Stimulated activated CD4-positive, alpha-beta T cell treated with anti-CD3 and anti-CD28 coated beads, Interleukin-12 subunit alpha, Interleukin-12 subunit beta, amount 100 ng/mL, for 48 hours (primary cell): ENCODE results near the gene EPHB2.

Experiments used
- DNase-seq, 3 donors: peaks; one replicate each; pipeline ENCODE4 v3.0.0-alpha.2; 2020; ENCODE audit warnings: low read depth in 2 of 3, low spot score in 1 of 3

EPHB2 gene

GRCh38 chr1:22798083-22798482 is 87.4 kb downstream of the EPHB2 start:
- no peak for DNase-seq

GRCh38 chr1:22799971-22800370 is 89.3 kb downstream of the EPHB2 start:
- DNase-seq = no peak

GRCh38 chr1:22800629-22801028 is 90.0 kb downstream of the EPHB2 start:
- DNase-seq = no peak

- no peak for DNase-seq
Measured at GRCh38 chr1:22801347-22801746, 90.7 kb downstream of the EPHB2 start.

- no peak for DNase-seq
Measured at GRCh38 chr1:22801761-22802160, 91.1 kb downstream of the EPHB2 start.

GRCh38 chr1:22803833-22804232 is 93.2 kb downstream of the EPHB2 start:
- no peak for DNase-seq

GRCh38 chr1:22804406-22804805 is 93.8 kb downstream of the EPHB2 start:
- no peak for DNase-seq

GRCh38 chr1:22804969-22805671 is 94.5 kb downstream of the EPHB2 start:
- DNase-seq = no peak

- DNase-seq = no peak
Measured at GRCh38 chr1:22805672-22806038, 95.0 kb downstream of the EPHB2 start.

GRCh38 chr1:22806584-22806983 is 95.9 kb downstream of the EPHB2 start:
- DNase-seq = no peak

GRCh38 chr1:22807340-22807739 is 96.7 kb downstream of the EPHB2 start:
- DNase-seq = no peak

- no peak for DNase-seq
Measured at GRCh38 chr1:22808186-22808675, 97.6 kb downstream of the EPHB2 start.

- no peak for DNase-seq
Measured at GRCh38 chr1:22808676-22809483, 98.2 kb downstream of the EPHB2 start.

- no peak for DNase-seq
Measured at GRCh38 chr1:22809783-22810182, 99.1 kb downstream of the EPHB2 start.

GRCh38 chr1:22810378-22810777 is 99.7 kb downstream of the EPHB2 start:
- no peak for DNase-seq

GRCh38 chr1:22812092-22812880 is 101.6 kb downstream of the EPHB2 start:
- DNase-seq = no peak

GRCh38 chr1:22812993-22813790 is 102.6 kb downstream of the EPHB2 start:
- DNase-seq = no peak

- no peak for DNase-seq
Measured at GRCh38 chr1:22814176-22815042, 103.8 kb downstream of the EPHB2 start.

- DNase-seq = no peak
Measured at GRCh38 chr1:22815043-22815365, 104.4 kb downstream of the EPHB2 start.

- DNase-seq = no peak
Measured at GRCh38 chr1:22815421-22816066, 104.9 kb downstream of the EPHB2 start.
